Small intestine (tissue), 7 donors: ENCODE measurements around the gene ZC3H18. TPM values are rescaled to one million over a fixed set of nuclear protein-coding genes. Genes with fewer than 3 reads are reported as not detected.

Experiments
- DNase-seq, 2 donors: peaks; one replicate each; pipeline versions ENCODE4 v3.0.0 to v3.0.0-alpha.2; 2013
- FAIRE-seq: peaks from 2 replicates; lab custom pipeline; 2012; peaks lifted over from hg19 to GRCh38; lab: Jason Lieb, UNC
- H3K27ac ChIP-seq, 3 donors: one replicate each; pipeline ENCODE4 v1.5.1; 2013; ENCODE audit warnings: low read length in 2 of 3, mild to moderate bottlenecking in 2 of 3, control low read depth in 1 of 3, inconsistent platforms in 1 of 3, low read depth in 1 of 3, moderate library complexity in 1 of 3
- H3K27me3 ChIP-seq, 3 donors: one replicate each; pipeline ENCODE4 v1.6.1; 2013; ENCODE audit warnings: low read length in 3 of 3, inconsistent platforms in 1 of 3; ENCODE audit not compliant: control insufficient read depth in 3 of 3, insufficient read depth in 3 of 3
- H3K36me3 ChIP-seq, 3 donors: one replicate each; pipeline ENCODE4 v1.6.1; 2013; ENCODE audit warnings: low read length in 3 of 3, inconsistent platforms in 1 of 3, low read depth in 1 of 3, mild to moderate bottlenecking in 1 of 3, moderate library complexity in 1 of 3; ENCODE audit not compliant: control insufficient read depth in 3 of 3, insufficient read depth in 2 of 3
- H3K4me1 ChIP-seq, 3 donors: one replicate each; pipeline ENCODE4 v1.6.1; 2013; ENCODE audit warnings: low read length in 2 of 3, inconsistent platforms in 1 of 3, low read depth in 1 of 3, mild to moderate bottlenecking in 1 of 3, moderate library complexity in 1 of 3; ENCODE audit not compliant: control insufficient read depth in 3 of 3, insufficient read depth in 2 of 3
- H3K4me3 ChIP-seq, 3 donors: one replicate each; pipeline ENCODE4 v1.5.1; 2013; ENCODE audit warnings: low read length in 3 of 3, control low read depth in 1 of 3, inconsistent platforms in 1 of 3, low read depth in 1 of 3, mild to moderate bottlenecking in 1 of 3, moderate library complexity in 1 of 3
- H3K9me3 ChIP-seq, 2 donors: one replicate each; pipeline ENCODE4 v1.6.1; 2013; ENCODE audit warnings: low read depth in 1 of 2, low read length in 1 of 2; ENCODE audit not compliant: control insufficient read depth in 2 of 2, insufficient read depth in 1 of 2
- WGBS, 3 donors: extraction: QIAGEN DNeasy Blood & Tissue Kit; methylation state at CpG; one replicate each; pipeline ENCODE4 v1.1.7; 2013; 5-methylcytosine and 5-hydroxymethylcytosine counted together
- polyA plus RNA-seq, 4 donors: library from polyadenylated mRNA; stranded (reverse) in 3 of 4; unstranded in 1 of 4; fragments of 200-250 nt in 3 of 4; fragments of 120-200 nt in 1 of 4; gene quantifications; one replicate each; pipeline versions ENCODE4 v1.2.1 to v1.2.3, GENCODE V29; 2013
- donor health status: healthy with polysubstance abuse.
- donor health status: control.
- donor health status: control.
- donor health status: Bipolar disorder and iron deficiency.
- donor health status: healthy.

The ZC3H18 gene
- polyA plus RNA-seq, 4 donors: 19.7 to 31.9 (median 28.2) TPM

DNA sequence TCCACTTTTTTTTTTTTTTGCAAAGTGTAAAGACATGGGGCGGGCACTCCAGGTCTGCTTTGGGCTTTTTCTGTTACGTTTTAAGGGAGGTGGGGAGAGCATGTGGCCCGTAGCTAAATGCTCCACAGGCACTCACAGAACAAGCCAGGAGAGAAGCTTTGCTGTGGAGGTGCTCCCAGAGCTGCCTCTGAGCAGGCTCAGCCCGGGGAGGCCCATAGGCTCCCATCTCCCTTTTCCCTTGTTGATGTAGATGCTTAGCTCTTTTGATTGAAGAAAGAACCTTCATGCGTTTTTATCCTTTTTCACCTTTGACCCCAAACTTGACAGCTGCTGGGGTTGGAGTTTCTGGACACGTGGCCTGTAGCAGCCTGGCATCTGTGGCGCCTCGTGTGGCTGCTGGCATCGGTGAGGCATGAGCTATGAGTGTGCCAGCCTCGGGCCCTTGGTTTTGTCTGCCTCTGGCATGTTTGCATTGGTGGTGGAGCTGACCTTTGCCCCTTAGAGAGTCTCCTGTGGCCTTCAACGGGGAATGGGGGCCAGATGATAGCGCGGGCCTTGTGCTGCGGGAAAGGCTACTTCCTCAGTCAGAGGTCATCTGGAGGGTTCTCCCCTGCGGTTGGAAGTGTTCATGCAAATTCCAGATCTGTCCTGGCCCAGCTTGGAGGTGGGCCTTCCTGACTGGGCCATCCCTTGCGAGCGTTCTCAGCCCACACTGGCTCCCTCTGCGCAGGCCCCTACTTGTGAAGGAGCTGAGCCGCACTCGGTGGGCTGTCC, 48.2 kb downstream of the ZC3H18 start:
- Histone ChIP-seq H3K9me3 (no peaks in the 10 kb centered on the region), H3K27ac (peak overlapping the region; percentile 27 to 71 (median 31)), H3K36me3 (peaks cover 0 to 75% (median 10%) of the 10 kb centered on the region in 3 donors), H3K4me1 (peaks cover 0 to 35% (median 8%) of the 10 kb centered on the region in 3 donors), H3K4me3 (no peak overlapping the region), H3K27me3 (no peaks in the 10 kb centered on the region)
- DNase-seq (peak in 1 of 2 donors; percentile 71), FAIRE-seq (no peak)
- 49 to 72% (median 63%) methylated on average over 20 of the region's 20 CpGs for WGBS, 3 donors

DNA sequence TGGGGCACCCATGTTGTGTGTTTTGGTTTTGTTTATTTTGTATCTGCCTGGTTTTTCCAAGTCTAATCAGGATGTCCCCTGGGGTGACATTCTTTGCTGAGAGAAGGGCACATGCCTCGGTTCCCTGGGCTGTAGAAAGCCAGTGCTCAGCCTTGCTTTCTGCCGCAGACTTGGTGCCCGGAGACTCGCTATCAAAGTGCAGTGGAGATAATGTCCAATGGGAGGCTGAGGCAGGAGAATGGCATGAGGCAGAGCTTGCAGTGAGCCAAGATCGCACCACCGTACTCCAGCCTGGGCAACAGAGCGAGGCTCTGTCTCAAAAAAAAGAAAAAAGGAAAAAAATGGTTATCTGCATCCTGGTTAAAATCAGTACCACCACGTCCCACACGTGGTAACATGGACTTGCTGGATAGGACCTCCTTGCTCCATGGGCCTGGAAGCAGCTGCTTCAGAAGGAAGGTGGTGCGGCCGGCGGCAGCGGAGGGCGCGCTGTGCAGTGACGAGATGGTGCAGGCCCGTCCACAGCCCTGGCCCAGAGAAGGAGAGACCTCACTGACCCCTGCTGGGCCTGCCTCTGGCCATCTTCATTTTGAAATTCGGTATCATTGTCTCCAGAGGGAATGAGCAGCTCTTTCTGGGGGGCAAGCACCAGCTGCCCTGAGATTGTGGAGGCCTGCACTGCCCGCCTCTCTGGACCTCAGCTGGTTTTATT, 48.9 kb downstream of the ZC3H18 start:
- H3K4me3 ChIP-seq: no peak overlapping the region
- H3K9me3 ChIP-seq: no peaks in the 10 kb centered on the region
- H3K27me3 ChIP-seq: no peaks in the 10 kb centered on the region
- peaks cover 0 to 35% (median 8%) of the 10 kb centered on the region in 3 donors for H3K4me1 ChIP-seq
- FAIRE-seq (no peak), DNase-seq (no peak)
- H3K36me3 ChIP-seq: peaks cover 3 to 77% (median 12%) of the 10 kb centered on the region in 3 donors
- WGBS, 3 donors: 92 to 94% (median 93%) methylated on average over 19 of the region's 19 CpGs
- peak overlapping the region in 2 of 3 donors; percentile 2 to 71 for H3K27ac ChIP-seq

DNA sequence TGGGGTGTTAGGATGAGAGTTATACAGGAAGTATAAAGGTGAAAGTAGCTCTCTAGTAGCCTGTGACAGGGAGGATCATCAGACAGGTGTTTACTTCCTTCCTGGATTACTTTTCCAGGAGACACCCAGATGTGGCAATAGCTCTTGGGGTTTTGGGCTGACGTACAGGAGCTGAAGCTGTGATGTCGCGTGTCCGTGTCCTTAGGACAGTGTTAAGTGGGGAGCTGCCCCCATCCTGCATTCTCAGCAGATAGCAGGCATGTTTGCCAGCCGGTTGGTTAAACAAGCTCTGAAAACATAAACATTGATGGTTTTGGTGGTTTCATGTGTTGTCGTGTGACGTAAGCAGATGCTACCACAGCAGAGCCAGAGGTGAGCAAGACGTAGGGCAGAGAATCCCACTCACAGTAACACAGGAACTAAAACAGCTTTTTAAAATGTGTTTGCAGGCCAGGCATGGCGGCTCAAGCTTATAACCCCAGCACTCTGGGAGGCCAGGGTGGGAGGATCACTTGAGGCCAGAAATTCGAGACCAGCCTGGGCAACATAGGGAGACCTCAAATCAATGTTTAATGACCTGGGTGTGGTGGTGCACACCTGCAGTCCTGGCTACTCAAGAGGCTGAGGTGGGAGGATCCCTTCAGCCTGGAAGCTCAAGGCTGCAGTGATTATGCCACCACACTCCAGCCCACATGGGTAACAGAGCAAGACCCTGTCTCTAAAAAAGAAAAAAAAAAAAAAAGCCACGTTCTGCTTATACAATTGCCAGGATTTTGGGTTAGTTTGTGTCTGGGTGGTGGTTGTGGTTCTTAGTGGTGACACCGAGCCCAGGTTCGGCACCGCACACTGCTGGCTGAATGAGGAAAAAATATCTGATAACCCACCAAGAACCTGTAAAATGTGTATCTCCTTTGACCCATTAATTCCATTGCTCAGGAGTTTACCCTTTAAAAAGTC, 49.9 kb downstream of the ZC3H18 start:
- Histone ChIP-seq H3K36me3 (peaks cover 6 to 81% (median 14%) of the 10 kb centered on the region in 3 donors), H3K27ac (peak overlapping the region in 1 of 3 donors; percentile 71), H3K4me3 (no peak overlapping the region), H3K27me3 (no peaks in the 10 kb centered on the region), H3K4me1 (peaks cover 0 to 35% (median 8%) of the 10 kb centered on the region in 3 donors), H3K9me3 (no peaks in the 10 kb centered on the region)
- DNase-seq: peak in 1 of 2 donors; percentile 62
- WGBS, 3 donors: 67 to 85% (median 69%) methylated on average over 14 of the region's 14 CpGs
- no peak for FAIRE-seq

DNA sequence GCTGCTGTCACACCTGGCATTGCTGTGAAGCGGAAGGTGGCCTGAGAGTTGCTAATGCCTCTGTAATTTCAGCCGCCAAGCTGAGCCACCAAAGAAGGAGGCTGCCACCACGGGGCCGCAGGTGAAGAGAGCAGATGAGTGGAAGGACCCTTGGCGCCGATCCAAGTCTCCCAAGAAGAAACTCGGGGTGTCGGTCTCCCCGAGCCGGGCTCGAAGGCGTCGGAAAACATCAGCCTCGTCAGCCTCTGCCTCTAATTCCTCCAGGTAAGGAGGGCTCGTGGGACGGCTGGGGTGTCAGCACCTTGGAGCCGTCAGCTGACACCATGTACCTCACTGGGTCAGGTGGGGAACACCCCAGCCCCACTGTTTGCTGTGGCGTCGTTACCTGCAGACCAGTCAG, 51.9 kb downstream of the ZC3H18 start:
- no peaks in the 10 kb centered on the region for H3K9me3 ChIP-seq
- 89 to 94% (median 90%) methylated on average over 19 of the region's 19 CpGs for WGBS, 3 donors
- H3K36me3 ChIP-seq: peaks cover 6 to 89% (median 14%) of the 10 kb centered on the region in 3 donors
- FAIRE-seq: no peak
- peaks cover 0 to 18% (median 0%) of the 10 kb centered on the region in 3 donors for H3K4me1 ChIP-seq
- H3K27ac ChIP-seq: no peak overlapping the region
- no peak overlapping the region for H3K4me3 ChIP-seq
- no peaks in the 10 kb centered on the region for H3K27me3 ChIP-seq
- no peak for DNase-seq

DNA sequence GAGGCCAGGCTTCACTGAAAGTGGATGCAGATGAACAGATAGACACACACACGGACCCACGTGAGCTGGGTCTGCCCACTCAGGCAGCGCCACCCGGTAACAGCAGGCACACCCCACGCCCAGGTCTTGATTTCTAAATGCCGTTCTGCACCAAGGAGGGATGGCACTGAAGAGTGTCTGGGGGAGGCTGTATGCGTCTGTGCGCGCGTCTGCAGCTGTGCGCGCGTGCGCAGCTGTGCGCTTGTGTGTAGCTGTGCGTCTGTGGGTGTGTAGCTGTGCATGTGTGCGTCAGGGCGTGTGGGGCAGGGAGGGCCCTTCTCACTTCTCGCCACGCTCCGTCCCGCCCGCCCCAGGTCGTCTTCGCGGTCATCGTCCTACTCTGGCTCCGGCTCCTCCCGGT, 52.7 kb downstream of the ZC3H18 start:
- no peak overlapping the region for H3K27ac ChIP-seq
- H3K4me1 ChIP-seq: peaks cover 0 to 11% (median 0%) of the 10 kb centered on the region in 3 donors
- H3K36me3 ChIP-seq: peaks cover 6 to 91% (median 17%) of the 10 kb centered on the region in 3 donors
- H3K9me3 ChIP-seq: no peaks in the 10 kb centered on the region
- H3K4me3 ChIP-seq: no peak overlapping the region
- no peak for FAIRE-seq
- no peaks in the 10 kb centered on the region for H3K27me3 ChIP-seq
- DNase-seq: no peak
- 96 to 97% (median 97%) methylated on average over 27 to 29 of the region's 29 CpGs for WGBS, 3 donors

DNA sequence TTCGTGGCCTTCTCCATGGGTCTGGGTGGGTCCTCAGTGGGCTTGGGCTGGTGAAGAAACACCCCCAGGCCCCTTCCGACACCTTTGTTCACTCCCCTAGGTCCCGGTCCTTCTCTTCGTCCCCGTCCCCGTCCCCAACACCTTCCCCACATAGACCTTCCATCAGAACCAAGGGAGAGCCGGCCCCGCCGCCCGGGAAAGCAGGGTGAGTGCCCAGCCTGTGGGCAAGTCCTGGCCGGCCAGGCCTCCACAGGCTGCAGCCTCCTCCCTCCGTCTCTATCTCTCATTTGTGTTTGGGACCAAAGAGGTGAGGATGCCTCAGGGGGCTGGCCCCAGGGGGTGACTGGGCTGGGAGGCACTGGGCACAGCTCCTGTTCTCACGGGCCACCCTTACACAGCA, 53.7 kb downstream of the ZC3H18 start:
- no peak for FAIRE-seq
- Histone ChIP-seq H3K27ac (no peak overlapping the region), H3K36me3 (peaks cover 6 to 91% (median 23%) of the 10 kb centered on the region in 3 donors), H3K4me3 (no peak overlapping the region), H3K27me3 (no peaks in the 10 kb centered on the region), H3K4me1 (peaks cover 0 to 1% (median 0%) of the 10 kb centered on the region in 3 donors), H3K9me3 (no peaks in the 10 kb centered on the region)
- WGBS, 3 donors: 95 to 97% (median 96%) methylated on average over 13 of the region's 13 CpGs
- DNase-seq: no peak

DNA sequence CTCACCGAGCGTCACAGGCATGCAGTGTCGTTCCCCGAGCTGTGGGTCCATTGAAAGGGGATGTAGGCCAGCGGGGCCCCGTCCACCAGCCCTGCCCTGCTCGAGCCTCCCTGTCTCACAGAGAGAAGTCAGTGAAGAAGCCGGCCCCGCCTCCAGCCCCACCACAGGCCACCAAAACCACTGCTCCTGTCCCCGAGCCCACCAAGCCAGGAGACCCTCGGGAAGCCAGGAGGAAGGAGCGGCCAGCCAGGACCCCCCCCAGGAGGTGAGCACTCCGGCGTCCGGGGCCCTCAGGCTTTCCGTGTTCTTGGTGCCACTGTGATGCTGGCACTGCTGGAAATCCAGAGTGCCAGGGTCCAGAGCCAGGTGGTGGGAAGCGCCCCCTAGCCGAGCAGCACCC, 54.3 kb downstream of the ZC3H18 start:
- peaks cover 6 to 89% (median 23%) of the 10 kb centered on the region in 3 donors for H3K36me3 ChIP-seq
- no peak for DNase-seq
- 89 to 97% (median 95%) methylated on average over 18 of the region's 18 CpGs for WGBS, 3 donors
- H3K4me3 ChIP-seq: no peak overlapping the region
- FAIRE-seq: no peak
- no peaks in the 10 kb centered on the region for H3K9me3 ChIP-seq
- H3K27me3 ChIP-seq: no peaks in the 10 kb centered on the region
- no peaks in the 10 kb centered on the region for H3K4me1 ChIP-seq
- no peak overlapping the region for H3K27ac ChIP-seq
